Right ventricle myocardium inferior (tissue), 1 donor: Measurements from ENCODE around the gene NRIP2. TPM values are rescaled to one million over a fixed set of nuclear protein-coding genes. Genes with fewer than 3 reads are reported as not detected.

ENCODE experiments used
- ATAC-seq: fragments of 200-7000 bp; cut with Tn5 transposase; one replicate; pipeline ENCODE4 v1.9.1; 2020; ENCODE audit warnings: mild to moderate bottlenecking, moderate library complexity
- DNase-seq: peaks from one replicate; pipeline ENCODE4 v3.0.0; 2021; ENCODE audit errors: missing footprints
- intact Hi-C: fragments of 100-400 bp; cut with DNase I; formaldehyde crosslinking; loops from one replicate; pipeline ENCODE4 v1.11.0; 2022
- total RNA-seq: library from RNA; stranded (reverse); fragmentation: NEBNext Ultra II Directional; extraction: Animal tissue kit (Norgen Biotek cat#: 25700); gene quantifications from one replicate; pipeline ENCODE4 v1.2.1, GENCODE V29; 2021
- donor health status: DM: no; HTN: yes; CAD: no; lungs with severe emphysema.

Gene NRIP2
- total RNA-seq, 1 donor from 2014 or later = 3.2 TPM

- no peak for ATAC-seq
- intact Hi-C loops = no loop called here
- DNase-seq = no peak
Measured at GRCh38 chr12:2819810-2820209, 15.0 kb downstream of the NRIP2 start.

DNA sequence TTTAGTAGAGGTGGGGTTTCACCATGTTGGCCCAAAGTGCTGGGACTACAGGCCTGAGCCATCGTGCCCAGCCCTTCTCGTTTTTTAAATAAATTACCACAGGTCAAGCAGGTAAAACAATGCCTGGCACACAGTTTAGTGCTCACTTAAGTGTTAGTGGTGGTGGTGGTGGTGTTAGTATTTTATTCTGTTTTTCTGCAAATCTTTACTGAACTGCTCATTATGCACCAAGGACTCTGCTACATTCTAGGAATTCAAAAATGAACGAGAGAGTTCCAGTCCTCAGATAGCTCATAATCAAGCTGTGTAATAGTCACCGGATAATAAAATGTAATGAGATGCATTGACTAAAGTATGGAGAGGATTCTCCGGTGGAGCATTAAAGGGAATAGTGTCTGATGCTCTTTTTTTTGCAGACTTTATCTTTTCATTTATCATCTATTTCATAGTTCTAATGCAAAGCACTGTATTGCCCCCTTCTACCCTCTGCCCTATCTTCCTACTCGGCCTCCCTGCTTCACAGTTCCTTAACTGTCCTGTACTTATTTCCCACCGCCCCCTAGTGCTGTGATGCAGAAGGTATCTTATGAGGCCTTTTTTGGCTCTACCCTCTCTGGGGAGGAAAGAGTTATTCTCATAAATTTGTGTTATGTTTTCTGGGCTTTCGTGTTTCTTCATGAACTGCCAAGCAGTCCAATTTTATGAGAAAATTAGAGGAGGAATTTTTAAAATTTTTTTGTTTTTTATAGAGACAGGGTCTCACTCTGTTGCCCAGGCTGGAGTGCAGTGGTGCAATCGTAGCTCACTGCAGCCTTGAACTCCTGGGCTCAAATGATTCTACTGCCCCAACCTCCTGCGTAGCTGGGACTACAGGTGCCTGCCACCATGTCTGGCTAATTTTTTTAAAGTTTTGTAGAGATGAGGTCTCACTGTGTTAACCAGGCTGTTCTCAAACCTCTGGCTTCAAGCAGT is 21.3 kb downstream of the NRIP2 start:
- intact Hi-C loops = no loop called here
- ATAC-seq = peak; percentile 37
- no peak for DNase-seq

DNA sequence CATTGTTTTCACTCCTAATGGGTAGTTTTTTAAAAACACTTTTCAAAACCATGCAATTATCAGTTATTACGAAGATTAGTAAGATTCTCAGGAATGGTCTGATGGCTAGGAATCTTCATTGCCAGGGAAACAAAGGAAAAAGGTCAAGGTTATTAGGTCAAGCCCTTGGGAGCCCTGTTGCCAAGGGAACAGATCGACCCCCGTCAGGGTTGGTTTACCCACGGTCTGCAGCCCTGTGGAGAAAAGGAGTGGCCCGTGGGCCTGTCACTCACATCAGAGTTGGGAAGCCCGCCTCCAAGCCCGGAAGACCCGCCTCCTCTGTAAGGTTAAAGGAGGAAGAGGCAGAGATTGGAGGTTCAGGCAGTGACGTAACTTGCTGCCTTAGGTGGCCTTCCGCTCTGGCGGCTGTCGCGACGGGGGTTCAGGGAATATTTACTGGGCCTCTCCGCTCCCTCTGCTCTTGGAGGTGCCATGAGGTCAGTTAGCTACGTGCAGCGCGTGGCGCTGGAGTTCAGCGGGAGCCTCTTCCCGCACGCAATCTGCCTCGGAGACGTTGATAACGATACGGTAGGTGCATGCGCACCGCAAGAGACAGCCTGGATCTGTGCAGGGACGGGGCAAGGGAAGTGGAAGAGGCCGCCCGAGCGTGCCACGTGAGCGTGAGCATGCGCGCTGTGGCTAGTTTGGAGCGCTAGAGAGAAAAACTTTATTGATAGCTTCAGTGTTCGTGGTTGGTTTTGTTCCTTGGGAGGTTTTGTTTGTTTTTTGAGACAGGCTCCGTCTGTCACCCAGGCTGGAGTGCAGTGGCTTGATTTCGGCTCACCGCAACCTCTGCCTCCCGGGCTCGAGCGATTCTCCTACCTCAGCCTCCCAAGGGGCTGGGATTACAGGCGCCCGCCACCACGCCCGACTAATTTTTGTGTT is 22.3 kb downstream of the NRIP2 start, which contains the start of gene ITFG2:
Gene ITFG2, plus strand, starts transcription at position 379 of the 924 bp plus-strand sequence. Its CDS starts 93 bp downstream, at position 472.
- ATAC-seq (peak; percentile 99), DNase-seq (peak; percentile 100)
- intact Hi-C loops = loop anchor here (1.0 kb wide), 1 partner anchor 17 kb away; no protein-coding TSS in a partner anchor

GRCh38 chr12:2811801-2812200 is 23.0 kb downstream of the NRIP2 start:
- DNase-seq = no peak

DNA sequence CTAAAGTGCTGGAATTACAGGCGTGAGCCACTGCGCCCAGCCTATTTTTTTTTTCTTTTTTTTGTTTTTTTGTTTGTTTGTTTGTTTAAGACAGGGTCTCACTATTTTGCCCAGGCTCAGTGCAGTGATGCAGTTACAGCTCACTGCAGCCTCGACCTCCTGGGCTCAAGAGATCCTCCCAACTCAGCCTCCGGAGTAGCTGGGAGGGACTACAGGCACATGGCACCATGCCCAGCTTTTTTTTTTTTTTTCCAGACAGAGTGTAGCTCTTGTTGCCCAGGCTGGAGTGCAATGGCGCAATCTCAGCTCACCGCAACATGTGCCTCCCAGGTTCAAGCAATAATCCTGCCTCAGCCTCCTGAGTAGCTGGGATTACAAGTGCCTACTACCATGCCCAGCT is 28.1 kb downstream of the NRIP2 start:
- intact Hi-C loops = no loop called here
- DNase-seq = no peak
- ATAC-seq = no peak

More at GRCh38 chr12:2811801-2812200, 23.0 kb downstream of the NRIP2 start:
- intact Hi-C loops = loop anchor here (1.0 kb wide), 1 partner anchor 16 kb away; no protein-coding TSS in a partner anchor
- ATAC-seq = no peak

DNA sequence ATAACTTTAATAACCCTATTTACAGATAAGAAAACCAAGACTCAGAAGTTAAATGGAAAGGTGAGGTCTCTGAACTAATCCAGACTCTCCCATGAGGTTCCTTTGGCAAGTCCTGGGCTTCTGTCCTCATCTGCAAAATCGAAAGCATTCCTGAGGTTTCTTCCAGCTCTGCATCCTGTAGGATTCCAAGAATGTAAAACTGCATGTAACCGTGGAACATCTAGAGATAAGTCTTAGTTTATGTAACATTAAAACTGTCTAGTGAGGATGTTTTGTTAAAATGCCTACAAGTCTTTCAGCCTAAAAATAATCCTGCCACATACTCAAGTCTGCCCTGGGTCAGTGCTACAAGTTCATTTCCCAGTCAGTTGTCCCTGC is 29.7 kb downstream of the NRIP2 start:
- intact Hi-C loops = no loop called here
- no peak for DNase-seq
- ATAC-seq = no peak

- intact Hi-C loops = no loop called here
- DNase-seq (peak; percentile 72), ATAC-seq (peak; percentile 90)
Measured at GRCh38 chr12:2804393-2805142, 30.3 kb downstream of the NRIP2 start.

GRCh38 chr12:2803635-2804392 is 31.0 kb downstream of the NRIP2 start:
- ATAC-seq (no peak), DNase-seq (no peak)
- intact Hi-C loops = no loop called here

DNA sequence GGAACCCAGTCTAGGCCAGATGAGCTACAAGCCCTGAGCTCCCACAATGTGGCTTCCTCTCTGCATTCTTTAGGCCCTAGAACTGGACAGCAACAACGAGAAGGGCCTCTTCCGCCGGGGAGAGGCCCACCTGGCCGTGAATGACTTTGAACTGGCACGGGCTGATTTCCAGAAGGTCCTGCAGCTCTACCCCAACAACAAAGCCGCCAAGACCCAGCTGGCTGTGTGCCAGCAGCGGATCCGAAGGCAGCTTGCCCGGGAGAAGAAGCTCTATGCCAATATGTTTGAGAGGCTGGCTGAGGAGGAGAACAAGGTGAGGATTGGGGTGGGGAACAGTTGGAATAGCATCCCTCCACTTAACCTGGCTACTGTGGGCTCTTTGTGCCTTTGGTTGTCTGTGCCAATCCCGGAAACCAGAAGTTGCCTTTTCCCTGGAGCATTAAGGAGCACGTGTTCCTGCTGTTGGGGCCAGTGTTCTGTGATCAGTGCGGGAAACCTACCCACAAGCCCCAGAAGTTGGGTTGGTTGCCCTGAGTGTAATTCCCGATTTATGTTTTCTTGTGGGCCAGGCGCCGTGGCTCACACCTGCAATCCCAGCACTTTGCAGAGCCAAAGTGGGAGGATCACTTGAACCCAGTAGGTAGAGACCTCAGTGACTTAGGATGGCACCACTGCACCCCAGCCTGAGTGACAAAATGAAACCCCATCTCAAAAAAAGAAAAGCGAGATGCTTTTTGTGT is 33.6 kb downstream of the NRIP2 start:
- no peak for DNase-seq
- ATAC-seq = no peak
- intact Hi-C loops = no loop called here

DNA sequence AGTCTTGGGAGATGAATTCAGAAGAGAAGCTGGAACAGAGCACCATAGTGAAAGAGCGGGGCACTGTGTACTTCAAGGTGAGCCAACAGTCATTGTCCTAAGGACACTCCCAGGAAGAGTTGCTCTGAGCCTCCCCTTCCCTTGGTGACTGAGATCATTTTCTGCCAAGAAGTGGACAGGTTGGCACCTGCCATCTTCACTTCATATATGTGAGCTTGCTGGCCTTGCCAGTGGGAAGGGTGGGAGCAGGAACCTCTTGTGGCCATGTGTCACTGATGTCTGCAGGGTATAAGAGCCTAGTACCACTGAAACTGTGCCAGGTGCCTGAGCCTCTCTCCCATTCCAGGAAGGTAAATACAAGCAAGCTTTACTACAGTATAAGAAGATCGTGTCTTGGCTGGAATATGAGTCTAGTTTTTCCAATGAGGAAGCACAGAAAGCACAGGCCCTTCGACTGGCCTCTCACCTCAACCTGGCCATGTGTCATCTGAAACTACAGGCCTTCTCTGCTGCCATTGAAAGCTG is 34.7 kb downstream of the NRIP2 start:
- DNase-seq (no peak), ATAC-seq (no peak)
- intact Hi-C loops = no loop called here

- intact Hi-C loops = loop anchor here (10.0 kb wide), 1 partner anchor 1003 kb away; no protein-coding TSS in a partner anchor
- DNase-seq = no peak
Measured at GRCh38 chr12:2797721-2798418, 37.0 kb downstream of the NRIP2 start.

DNA sequence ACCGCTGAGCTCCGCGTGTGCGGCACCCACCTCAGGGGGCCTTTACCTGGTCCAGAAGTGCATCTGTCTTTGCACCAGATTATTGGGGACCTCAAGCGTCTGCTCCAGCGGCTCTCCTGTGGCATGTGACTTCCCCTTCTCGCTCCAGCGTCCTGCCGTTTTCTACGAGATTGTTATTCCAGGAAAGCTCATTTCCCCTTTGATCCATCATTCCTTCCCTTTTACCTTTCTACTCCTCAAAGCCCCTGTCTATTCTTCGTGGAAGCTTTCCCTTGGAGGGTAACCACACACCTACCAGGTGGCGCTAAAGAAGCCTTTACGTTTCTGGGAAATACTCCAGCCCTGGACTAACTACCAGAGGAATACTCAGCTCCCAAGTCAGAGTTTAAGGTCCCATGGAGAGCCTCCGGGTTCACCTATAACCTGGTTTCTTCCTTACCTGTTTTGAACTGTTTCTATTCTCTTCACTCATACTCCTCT is 38.6 kb downstream of the NRIP2 start:
- no peak for DNase-seq
- intact Hi-C loops = loop anchor here (10.0 kb wide), 1 partner anchor 1001 kb away; no protein-coding TSS in a partner anchor
- no peak for ATAC-seq

More at GRCh38 chr12:2797721-2798418, 37.0 kb downstream of the NRIP2 start:
- no peak for ATAC-seq

- ATAC-seq (peak; percentile 90), DNase-seq (peak; percentile 91)
- intact Hi-C loops = loop anchor here (1.0 to 10.0 kb wide), 2 partner anchors 17 to 1001 kb away; partner anchors contain the start of gene ITFG2
Measured at GRCh38 chr12:2795291-2796186, 39.3 kb downstream of the NRIP2 start.

DNA sequence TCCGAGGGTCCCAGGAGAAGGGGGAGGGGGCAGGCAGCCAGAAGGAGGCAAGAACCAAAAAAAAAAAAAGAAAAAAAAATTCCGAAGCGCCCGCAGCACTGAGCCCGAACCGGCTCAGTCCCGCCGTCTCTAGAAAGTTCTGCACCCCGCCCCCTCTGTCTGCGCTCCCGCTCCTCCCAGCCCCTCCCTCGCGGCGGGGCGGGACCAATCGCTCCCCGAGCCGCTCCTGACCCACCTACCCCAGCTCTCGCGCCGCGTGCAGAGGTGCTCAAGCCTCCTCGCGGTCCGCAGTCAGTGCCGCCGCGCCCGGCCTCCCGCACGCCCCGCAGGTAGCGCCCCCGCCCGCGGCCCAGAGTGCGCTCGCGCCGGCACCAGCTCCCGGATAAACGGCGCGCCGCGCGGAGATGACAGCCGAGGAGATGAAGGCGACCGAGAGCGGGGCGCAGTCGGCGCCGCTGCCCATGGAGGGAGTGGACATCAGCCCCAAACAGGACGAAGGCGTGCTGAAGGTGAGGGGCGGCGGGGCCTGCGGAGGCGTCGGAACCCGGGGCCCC is 40.0 kb downstream of the NRIP2 start, which contains the start of gene FKBP4:
Gene FKBP4, plus strand, starts transcription at position 235 of the 554 bp plus-strand sequence. Its CDS starts 170 bp downstream, at position 405.
- ATAC-seq (peak; percentile 94), DNase-seq (peak; percentile 95)
- intact Hi-C loops = loop anchor here (1.0 to 10.0 kb wide), 2 partner anchors 17 to 1000 kb away; partner anchors contain the start of gene ITFG2
